ENCODE results near the gene MKKS.

DNA sequence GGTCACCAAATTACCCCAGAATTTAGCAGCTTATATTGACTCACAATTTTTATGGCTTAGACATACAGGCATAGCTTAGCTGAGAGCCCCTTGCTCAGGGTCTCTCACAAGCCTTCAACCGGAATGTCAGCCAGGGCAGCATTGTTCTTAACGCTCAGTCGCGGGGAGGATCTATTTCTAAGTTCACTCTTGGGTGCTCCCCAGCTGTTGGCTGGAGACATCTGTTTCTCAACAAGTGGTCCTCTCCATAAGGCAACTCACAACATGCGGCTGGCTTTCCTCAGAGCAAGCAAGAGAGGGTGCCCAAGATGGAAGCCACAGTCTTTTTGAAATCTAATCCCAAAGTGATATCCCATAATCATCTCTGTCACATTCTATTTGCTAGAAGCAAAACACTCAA, 47.7 kb upstream of the MKKS start:
- TF ChIP-seq, protein P1, sequence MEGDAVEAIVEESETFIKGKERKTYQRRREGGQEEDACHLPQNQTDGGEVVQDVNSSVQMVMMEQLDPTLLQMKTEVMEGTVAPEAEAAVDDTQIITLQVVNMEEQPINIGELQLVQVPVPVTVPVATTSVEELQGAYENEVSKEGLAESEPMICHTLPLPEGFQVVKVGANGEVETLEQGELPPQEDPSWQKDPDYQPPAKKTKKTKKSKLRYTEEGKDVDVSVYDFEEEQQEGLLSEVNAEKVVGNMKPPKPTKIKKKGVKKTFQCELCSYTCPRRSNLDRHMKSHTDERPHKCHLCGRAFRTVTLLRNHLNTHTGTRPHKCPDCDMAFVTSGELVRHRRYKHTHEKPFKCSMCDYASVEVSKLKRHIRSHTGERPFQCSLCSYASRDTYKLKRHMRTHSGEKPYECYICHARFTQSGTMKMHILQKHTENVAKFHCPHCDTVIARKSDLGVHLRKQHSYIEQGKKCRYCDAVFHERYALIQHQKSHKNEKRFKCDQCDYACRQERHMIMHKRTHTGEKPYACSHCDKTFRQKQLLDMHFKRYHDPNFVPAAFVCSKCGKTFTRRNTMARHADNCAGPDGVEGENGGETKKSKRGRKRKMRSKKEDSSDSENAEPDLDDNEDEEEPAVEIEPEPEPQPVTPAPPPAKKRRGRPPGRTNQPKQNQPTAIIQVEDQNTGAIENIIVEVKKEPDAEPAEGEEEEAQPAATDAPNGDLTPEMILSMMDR (IDR thresholded peaks at IDR 0.05), result no peak
- no peak for TF ChIP-seq EP300 (IDR thresholded peaks at IDR 0.05; ENCODE audit: low read depth)
